ENCODE measurements around the gene CCDC182.

Gene CCDC182

GRCh38 chr17:57707892-57708291, 37.2 kb downstream of the CCDC182 start:
- DNase-seq (ENCODE audit: extremely low read depth, low read depth): no peak
- TF ChIP-seq CTCF (IDR thresholded peaks at IDR 0.05; ENCODE audit: low read depth, low read length, missing control alignments): no peak
- no peak overlapping the region for H3K4me3 ChIP-seq (replicated peaks; ENCODE audit: low read depth, low read length)

DNA sequence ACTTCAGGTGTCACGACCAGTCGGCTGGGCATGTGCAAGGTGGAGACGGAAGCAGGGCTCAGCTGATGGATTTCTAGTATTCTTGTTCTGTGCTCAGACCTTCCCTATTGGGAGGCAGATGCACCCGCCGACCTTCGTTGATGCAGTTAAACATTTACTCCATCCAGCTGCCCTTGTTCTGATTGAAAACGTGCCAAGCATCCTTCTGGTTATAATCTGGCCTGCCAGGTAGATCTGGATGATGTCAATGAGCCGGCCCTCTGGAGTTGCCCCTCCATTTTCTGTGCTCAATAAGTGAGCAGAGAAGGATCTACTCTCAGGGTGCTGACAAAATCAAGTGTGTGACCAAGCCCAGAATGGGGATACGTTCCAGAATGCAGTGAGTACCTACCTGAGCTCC, 38.3 kb downstream of the CCDC182 start:
- H3K4me3 ChIP-seq (replicated peaks; ENCODE audit: low read depth, low read length): no peak overlapping the region
- DNase-seq (ENCODE audit: extremely low read depth, low read depth): no peak
- no peak for TF ChIP-seq CTCF (IDR thresholded peaks at IDR 0.05; ENCODE audit: low read depth, low read length, missing control alignments)

- TF ChIP-seq CTCF (IDR thresholded peaks at IDR 0.05; ENCODE audit: low read depth, low read length, missing control alignments): no peak
- DNase-seq (ENCODE audit: extremely low read depth, low read depth): no peak
- no peak overlapping the region for H3K4me3 ChIP-seq (replicated peaks; ENCODE audit: low read depth, low read length)
Measured at GRCh38 chr17:57705921-57706695, 39.0 kb downstream of the CCDC182 start.

DNA sequence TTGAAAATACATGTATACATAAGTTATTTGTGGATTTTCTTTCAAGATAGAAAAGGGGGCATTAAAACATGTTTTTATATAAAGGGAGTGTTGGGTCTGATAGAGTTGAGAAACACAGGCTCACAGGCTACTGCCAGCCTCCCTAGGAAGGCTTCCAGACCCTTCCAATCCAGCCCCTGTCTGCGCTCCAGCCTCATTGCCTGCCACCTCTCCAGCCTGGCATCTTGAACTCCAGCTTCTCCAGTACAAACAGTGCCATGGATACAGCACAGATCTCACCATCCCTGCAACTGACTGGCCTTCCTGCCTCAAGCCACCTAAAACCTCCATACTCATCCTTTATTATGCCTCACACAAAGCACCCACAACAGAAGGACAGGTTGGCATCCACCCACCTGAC, 40.7 kb downstream of the CCDC182 start:
- TF ChIP-seq CTCF (IDR thresholded peaks at IDR 0.05; ENCODE audit: low read depth, low read length, missing control alignments): no peak

DNA sequence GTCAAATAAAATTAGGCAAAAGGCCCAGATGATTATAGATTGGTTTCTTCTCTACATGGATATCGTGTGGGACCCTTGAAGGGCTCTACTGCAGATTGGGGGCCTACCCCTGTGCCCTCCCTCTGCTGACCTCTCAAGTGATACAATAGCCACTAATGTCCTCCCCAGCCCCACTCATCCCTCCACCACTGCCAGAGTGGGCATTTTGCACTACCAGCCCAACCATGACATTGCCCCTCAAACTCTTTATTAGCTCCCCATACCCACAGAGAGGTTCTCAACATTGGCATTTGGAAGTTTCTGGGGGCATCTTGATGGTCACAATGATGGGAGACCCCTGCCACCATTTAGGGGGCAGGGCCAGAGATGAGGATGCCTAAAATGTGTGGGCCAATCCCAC, 41.8 kb downstream of the CCDC182 start:
- no peak for DNase-seq (ENCODE audit: extremely low read depth, low read depth)
- H3K4me3 ChIP-seq (replicated peaks; ENCODE audit: low read depth, low read length): no peak overlapping the region
- no peak for TF ChIP-seq CTCF (IDR thresholded peaks at IDR 0.05; ENCODE audit: low read depth, low read length, missing control alignments)

More for the DNA sequence above, 40.7 kb downstream of the CCDC182 start:
- no peak for DNase-seq (ENCODE audit: extremely low read depth, low read depth)
- H3K4me3 ChIP-seq (replicated peaks; ENCODE audit: low read depth, low read length): no peak overlapping the region

- no peak for TF ChIP-seq CTCF (IDR thresholded peaks at IDR 0.05; ENCODE audit: low read depth, low read length, missing control alignments)
- H3K4me3 ChIP-seq (replicated peaks; ENCODE audit: low read depth, low read length): no peak overlapping the region
- no peak for DNase-seq (ENCODE audit: extremely low read depth, low read depth)
Measured at GRCh38 chr17:57701124-57701523, 44.0 kb downstream of the CCDC182 start.

All from HFF-Myc (cell line).